Cardiac fibroblast (primary cell): ENCODE results near the gene DYNC2I2.

Experiments
- DNase-seq, 2 donors: peaks; one replicate each; pipeline versions ENCODE4 v3.0.0 to v3.0.0-alpha.2; 2010; ENCODE audit warnings: low read depth in 2 of 2
- H3K4me3 ChIP-seq, 2 donors: replicated peaks in 1 of 2; 1 replicate in 1 of 2; 2 replicates in 1 of 2; pipeline ENCODE4 v1.5.1; 2011; ENCODE audit warnings: low read depth in 2 of 2, low read length in 2 of 2, mild to moderate bottlenecking in 2 of 2, moderate library complexity in 1 of 2
- TF ChIP-seq, protein P1 (sequence below): IDR thresholded peaks from one replicate; pipeline ENCODE4 v1.5.1; 2011; ENCODE audit warnings: low read depth, mild to moderate bottlenecking, low read length, inconsistent platforms

Gene DYNC2I2

DNA sequence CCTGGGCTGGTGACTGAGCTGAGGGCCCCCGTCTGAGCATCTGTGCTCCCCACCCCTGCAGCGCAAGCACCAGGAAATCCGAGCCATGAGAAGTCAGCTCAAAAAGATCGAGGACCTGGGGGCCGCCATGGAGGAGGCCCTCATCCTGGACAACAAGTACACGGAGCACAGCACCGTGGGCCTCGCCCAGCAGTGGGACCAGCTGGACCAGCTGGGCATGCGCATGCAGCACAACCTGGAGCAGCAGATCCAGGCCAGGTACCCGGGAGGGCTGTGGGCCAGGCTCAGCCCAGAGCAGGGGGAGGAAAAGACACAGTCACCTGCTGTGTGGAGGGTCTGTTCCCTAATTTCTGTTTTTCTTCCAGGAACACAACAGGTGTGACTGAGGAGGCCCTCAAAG, 24.6 kb downstream of the DYNC2I2 start:
- TF ChIP-seq, protein P1, sequence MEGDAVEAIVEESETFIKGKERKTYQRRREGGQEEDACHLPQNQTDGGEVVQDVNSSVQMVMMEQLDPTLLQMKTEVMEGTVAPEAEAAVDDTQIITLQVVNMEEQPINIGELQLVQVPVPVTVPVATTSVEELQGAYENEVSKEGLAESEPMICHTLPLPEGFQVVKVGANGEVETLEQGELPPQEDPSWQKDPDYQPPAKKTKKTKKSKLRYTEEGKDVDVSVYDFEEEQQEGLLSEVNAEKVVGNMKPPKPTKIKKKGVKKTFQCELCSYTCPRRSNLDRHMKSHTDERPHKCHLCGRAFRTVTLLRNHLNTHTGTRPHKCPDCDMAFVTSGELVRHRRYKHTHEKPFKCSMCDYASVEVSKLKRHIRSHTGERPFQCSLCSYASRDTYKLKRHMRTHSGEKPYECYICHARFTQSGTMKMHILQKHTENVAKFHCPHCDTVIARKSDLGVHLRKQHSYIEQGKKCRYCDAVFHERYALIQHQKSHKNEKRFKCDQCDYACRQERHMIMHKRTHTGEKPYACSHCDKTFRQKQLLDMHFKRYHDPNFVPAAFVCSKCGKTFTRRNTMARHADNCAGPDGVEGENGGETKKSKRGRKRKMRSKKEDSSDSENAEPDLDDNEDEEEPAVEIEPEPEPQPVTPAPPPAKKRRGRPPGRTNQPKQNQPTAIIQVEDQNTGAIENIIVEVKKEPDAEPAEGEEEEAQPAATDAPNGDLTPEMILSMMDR = no peak
- DNase-seq = no peak
- no peak overlapping the region for H3K4me3 ChIP-seq

DNA sequence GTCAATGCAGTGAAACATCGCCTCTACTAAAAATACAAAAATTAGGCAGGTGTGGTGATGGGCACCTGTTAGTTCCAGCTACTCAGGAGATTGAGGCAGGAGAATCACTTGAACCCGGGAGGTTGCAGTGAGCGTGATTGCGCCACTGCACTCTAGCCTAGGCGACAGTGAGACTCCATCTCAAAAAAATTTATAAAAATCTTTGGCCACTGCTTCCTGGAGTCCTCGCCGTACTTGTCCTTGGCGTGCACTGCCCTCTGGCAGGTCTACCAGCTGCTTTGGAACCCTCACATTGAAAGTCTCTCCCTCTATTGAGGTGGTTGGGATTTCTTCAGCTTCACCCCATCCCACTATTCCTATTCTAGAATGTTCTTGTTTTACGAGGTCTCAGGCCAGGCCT, 25.0 kb downstream of the DYNC2I2 start:
- TF ChIP-seq, protein P1 = no peak
- no peak for DNase-seq

DNA sequence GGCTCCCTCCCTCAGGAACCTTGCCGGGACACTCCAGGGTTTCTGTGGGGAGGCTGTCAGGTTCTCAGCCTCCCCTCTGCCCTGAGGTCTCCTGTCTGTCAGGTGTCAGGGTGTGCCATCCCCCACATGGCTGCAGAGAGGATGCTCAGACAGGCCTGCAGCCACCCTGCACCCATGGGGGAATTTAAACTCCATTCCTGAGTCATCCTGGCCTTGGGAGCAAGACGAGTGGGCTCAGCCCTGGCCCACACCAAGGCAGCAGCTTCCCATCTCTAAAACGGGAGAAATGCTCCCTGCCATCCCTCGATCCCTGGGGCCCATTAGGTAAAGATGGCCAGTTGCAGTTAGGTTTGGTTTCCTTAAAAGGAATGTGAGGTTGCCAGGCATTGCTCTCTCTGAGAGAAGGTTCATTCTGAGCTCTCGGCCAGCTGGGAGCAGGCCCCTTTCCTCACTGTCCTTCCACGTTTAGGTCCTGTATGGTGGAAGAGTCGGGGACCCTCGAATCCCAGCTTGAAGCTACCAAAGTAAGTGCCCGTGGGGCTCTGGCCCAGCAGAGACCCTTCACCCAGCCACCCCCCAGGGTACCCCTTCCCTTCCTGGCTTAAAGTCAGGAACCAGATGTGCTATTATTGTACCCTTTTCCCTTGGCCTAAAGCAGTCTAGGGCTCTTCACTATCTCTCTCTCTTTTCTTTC, 26.6 kb downstream of the DYNC2I2 start:
- no peak for DNase-seq
- H3K4me3 ChIP-seq = no peak overlapping the region
- TF ChIP-seq, protein P1 = no peak

More for the DNA sequence above, 25.0 kb downstream of the DYNC2I2 start:
- H3K4me3 ChIP-seq = no peak overlapping the region

DNA sequence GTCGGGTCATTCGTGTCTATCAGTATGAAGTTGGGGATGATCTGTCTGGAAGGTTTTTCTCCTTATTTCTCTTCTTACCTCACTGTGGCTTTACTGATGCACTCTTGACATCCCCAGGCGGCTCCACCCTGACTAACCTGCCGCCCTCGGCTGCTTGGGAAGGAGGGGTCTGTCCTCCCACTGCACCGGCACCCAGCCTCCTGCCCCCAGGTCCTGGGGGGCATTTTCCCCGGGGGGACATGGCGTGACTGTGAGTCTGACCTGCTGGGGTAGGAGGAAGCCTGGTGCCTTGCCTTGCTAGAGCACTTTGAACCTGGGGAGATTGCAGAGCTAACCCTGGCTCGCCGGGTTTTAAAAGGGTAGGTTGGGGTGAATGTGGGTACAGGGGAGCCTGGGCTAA, 27.5 kb downstream of the DYNC2I2 start:
- TF ChIP-seq, protein P1 = no peak
- DNase-seq = no peak
- no peak overlapping the region for H3K4me3 ChIP-seq

DNA sequence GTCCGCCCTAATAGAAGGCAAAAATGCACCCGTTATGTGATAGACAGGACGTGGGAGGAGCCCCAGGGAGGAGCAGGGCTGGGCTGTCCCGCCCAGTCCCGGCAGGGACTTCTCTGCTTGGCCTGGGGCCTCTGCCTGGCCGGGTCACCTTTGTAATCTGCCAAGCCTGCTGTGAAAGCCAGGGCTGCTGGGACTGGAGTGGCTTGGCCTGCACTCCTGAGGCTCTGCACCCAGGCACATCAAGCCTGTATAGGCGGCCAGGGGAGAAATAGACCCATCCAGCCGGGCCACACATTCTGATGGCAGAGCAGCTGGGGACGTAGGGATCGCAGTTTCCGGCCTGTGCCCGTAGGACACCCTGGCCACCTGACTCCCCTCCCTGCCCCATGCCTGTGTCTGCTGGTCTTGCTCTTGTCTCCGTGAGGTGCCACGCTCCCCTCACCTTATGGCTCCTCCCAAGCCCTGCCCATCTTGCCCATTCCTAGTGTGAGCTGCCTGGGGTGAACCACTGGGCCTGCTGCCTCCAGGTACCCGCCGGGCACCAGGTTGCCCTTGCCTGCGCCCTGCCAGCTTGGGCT, 28.1 kb downstream of the DYNC2I2 start:
- TF ChIP-seq, protein P1 = no peak
- no peak overlapping the region for H3K4me3 ChIP-seq
- DNase-seq = peak in 1 of 2 donors; percentile 42

DNA sequence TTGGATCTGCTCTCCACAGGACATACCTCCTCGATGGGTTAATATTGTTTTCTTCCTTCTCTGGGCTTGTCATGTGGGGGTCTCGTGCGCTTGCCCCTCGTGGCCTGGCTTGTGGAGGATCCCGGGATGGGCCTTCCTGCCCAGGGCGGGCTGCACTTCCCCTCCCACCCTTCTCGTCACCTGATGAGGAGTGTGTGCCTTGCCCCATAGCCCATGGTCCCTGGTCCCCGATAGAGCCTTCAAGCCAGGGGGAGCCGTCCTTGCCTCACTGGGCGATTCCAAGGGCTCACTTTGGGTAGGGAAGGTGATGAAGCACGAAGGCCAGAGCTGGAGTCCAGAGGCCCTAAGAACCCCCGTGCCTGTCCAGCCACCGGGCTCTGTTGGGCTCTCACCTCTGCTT, 28.7 kb downstream of the DYNC2I2 start:
- TF ChIP-seq, protein P1 = no peak
- no peak for DNase-seq
- no peak overlapping the region for H3K4me3 ChIP-seq
